Tibial nerve (tissue), 4 donors: ENCODE data around the gene MTA3. TPM values are rescaled to one million over a fixed set of nuclear protein-coding genes. Genes with fewer than 3 reads are reported as not detected.

Source experiments
- DNase-seq, 2 donors: peaks; one replicate each; pipeline ENCODE4 v3.0.0-alpha.2; 2019; ENCODE audit warnings: low spot score in 2 of 2
- H3K27ac ChIP-seq, 4 donors: fragments of 200-600 bp; sonication (generic) in 3 of 4; one replicate each; pipeline ENCODE4 v1.5.1; 2017 to 2019; ENCODE audit warnings: mild to moderate bottlenecking in 1 of 4
- H3K27me3 ChIP-seq, 2 donors: fragments of 200-600 bp; sonication (generic) in 1 of 2; one replicate each; pipeline versions ENCODE4 v1.5.1 to v1.6.0; 2017 to 2019
- H3K36me3 ChIP-seq, 3 donors: fragments of 200-600 bp; sonication (generic); one replicate each; pipeline ENCODE4 v1.5.1; 2018 to 2019
- H3K4me1 ChIP-seq, 4 donors: fragments of 200-600 bp; sonication (generic) in 3 of 4; one replicate each; pipeline ENCODE4 v1.5.1; 2017 to 2019
- H3K4me3 ChIP-seq, 4 donors: fragments of 200-600 bp; sonication (generic) in 3 of 4; one replicate each; pipeline ENCODE4 v1.5.1; 2017 to 2019; ENCODE audit warnings: mild to moderate bottlenecking in 1 of 4, moderate library complexity in 1 of 4
- H3K9me3 ChIP-seq, 4 donors: fragments of 200-600 bp; sonication (generic) in 3 of 4; one replicate each; pipeline ENCODE4 v1.5.1; 2017 to 2019
- EP300 ChIP-seq, 2 donors: sonication (generic); formaldehyde crosslinking; IDR thresholded peaks; one replicate each; pipeline ENCODE4 v1.6.1; 2017; ENCODE audit warnings: antibody characterized with exemption in 2 of 2, mild to moderate bottlenecking in 1 of 2
- POLR2A ChIP-seq, 2 donors: fragments of 450-650 bp; IDR thresholded peaks; one replicate each; pipeline ENCODE4 v1.6.1; 2017; ENCODE audit warnings: antibody characterized with exemption in 2 of 2, mild to moderate bottlenecking in 2 of 2, moderate library complexity in 2 of 2
- WGBS, 2 donors: methylation state at CpG; one replicate each; pipeline ENCODE4 v1.1.5; 2018; 5-methylcytosine and 5-hydroxymethylcytosine counted together
- total RNA-seq, 4 donors: library from RNA; depleted of rRNA; stranded (reverse); fragments of >200 nt; gene quantifications; one replicate each; pipeline ENCODE4 v1.1.0, GENCODE V29; 2016
- TF ChIP-seq, protein P1 (sequence below), 5 experiments: fragments of 200-600 bp in 3 of 5; fragments of 450-650 bp in 2 of 5; sonication (generic) in 3 of 5; IDR thresholded peaks; one replicate each; pipeline ENCODE4 v1.5.1; 2016 to 2019; ENCODE audit warnings: antibody characterized with exemption in 5 of 5, mild to moderate bottlenecking in 3 of 5, moderate library complexity in 2 of 5

MTA3 gene
- total RNA-seq, 4 donors from 2014 or later: 33.1 to 47.0 (median 42.5) TPM

- WGBS, 2 donors: 73 to 76% methylated on average over 6 of the region's 7 CpGs
- Histone ChIP-seq H3K27me3 (no peaks in the 10 kb centered on the region), H3K9me3 (no peaks in the 10 kb centered on the region), H3K36me3 (peaks cover 0 to 27% (median 0%) of the 10 kb centered on the region in 3 donors), H3K27ac (no peak overlapping the region), H3K4me3 (no peak overlapping the region), H3K4me1 (no peaks in the 10 kb centered on the region)
- no peak for TF ChIP-seq POLR2A (IDR thresholded peaks at IDR 0.05)
- no peak for TF ChIP-seq EP300 (IDR thresholded peaks at IDR 0.05)
- TF ChIP-seq, protein P1, sequence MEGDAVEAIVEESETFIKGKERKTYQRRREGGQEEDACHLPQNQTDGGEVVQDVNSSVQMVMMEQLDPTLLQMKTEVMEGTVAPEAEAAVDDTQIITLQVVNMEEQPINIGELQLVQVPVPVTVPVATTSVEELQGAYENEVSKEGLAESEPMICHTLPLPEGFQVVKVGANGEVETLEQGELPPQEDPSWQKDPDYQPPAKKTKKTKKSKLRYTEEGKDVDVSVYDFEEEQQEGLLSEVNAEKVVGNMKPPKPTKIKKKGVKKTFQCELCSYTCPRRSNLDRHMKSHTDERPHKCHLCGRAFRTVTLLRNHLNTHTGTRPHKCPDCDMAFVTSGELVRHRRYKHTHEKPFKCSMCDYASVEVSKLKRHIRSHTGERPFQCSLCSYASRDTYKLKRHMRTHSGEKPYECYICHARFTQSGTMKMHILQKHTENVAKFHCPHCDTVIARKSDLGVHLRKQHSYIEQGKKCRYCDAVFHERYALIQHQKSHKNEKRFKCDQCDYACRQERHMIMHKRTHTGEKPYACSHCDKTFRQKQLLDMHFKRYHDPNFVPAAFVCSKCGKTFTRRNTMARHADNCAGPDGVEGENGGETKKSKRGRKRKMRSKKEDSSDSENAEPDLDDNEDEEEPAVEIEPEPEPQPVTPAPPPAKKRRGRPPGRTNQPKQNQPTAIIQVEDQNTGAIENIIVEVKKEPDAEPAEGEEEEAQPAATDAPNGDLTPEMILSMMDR (IDR thresholded peaks at IDR 0.05): no peak
- DNase-seq: no peak
These were observed 215.9 kb downstream of the MTA3 start for GRCh38 chr2:42784204-42784880.

- Histone ChIP-seq H3K27me3 (no peaks in the 10 kb centered on the region), H3K4me3 (no peak overlapping the region), H3K9me3 (no peaks in the 10 kb centered on the region), H3K36me3 (peaks cover 0 to 27% (median 0%) of the 10 kb centered on the region in 3 donors), H3K27ac (no peak overlapping the region), H3K4me1 (peaks cover 0 to 11% (median 5%) of the 10 kb centered on the region in 4 donors)
- no peak for DNase-seq
- TF ChIP-seq POLR2A (IDR thresholded peaks at IDR 0.05) (no peak), EP300 (IDR thresholded peaks at IDR 0.05) (no peak)
- TF ChIP-seq, protein P1 (IDR thresholded peaks at IDR 0.05): no peak
- 87 to 88% methylated on average over 13 to 15 of the region's 15 CpGs for WGBS, 2 donors
These were observed 218.3 kb downstream of the MTA3 start for GRCh38 chr2:42786561-42787345.

DNA sequence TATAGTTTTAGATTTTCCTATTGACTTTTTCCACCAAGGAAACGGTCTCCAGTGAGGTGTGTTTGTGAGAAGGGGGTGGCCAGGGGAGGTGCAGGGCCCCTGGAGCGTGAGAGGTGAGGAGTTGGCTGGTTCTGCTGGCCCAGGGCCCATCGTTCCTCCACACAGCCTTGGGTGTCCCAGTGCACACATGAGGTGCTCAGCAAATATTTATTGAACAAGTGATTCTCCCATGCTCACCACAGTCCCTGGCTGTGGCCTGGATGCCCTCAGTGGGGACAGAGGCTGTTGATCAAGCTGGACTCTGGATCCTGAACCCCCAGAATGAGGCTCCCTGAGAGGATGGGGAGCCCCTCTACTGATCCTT, 219.0 kb downstream of the MTA3 start:
- Histone ChIP-seq H3K36me3 (peaks cover 0 to 27% (median 0%) of the 10 kb centered on the region in 3 donors), H3K9me3 (no peaks in the 10 kb centered on the region), H3K27me3 (no peaks in the 10 kb centered on the region), H3K4me3 (no peak overlapping the region), H3K27ac (no peak overlapping the region), H3K4me1 (peaks cover 0 to 18% (median 5%) of the 10 kb centered on the region in 4 donors)
- no peak for DNase-seq
- WGBS, 2 donors: 93 to 100% methylated on average over 3 of the region's 3 CpGs
- TF ChIP-seq POLR2A (IDR thresholded peaks at IDR 0.05) (no peak), EP300 (IDR thresholded peaks at IDR 0.05) (no peak)
- TF ChIP-seq, protein P1 (IDR thresholded peaks at IDR 0.05): no peak

GRCh38 chr2:42787788-42788477, 219.5 kb downstream of the MTA3 start:
- Histone ChIP-seq H3K4me3 (no peak overlapping the region), H3K9me3 (no peaks in the 10 kb centered on the region), H3K36me3 (peaks cover 0 to 27% (median 0%) of the 10 kb centered on the region in 3 donors), H3K27me3 (no peaks in the 10 kb centered on the region), H3K27ac (no peak overlapping the region), H3K4me1 (peaks cover 0 to 19% (median 5%) of the 10 kb centered on the region in 4 donors)
- no peak for DNase-seq
- 77 to 88% methylated on average over 11 of the region's 12 CpGs for WGBS, 2 donors
- TF ChIP-seq EP300 (IDR thresholded peaks at IDR 0.05): no peak
- TF ChIP-seq, protein P1 (IDR thresholded peaks at IDR 0.05): no peak
- TF ChIP-seq POLR2A (IDR thresholded peaks at IDR 0.05): no peak
